ENCODE measurements around the gene FBXO17. TPM values are rescaled to one million over a fixed set of nuclear protein-coding genes. Genes with fewer than 3 reads are reported as not detected.

Gene FBXO17
- total RNA-seq, 1 experiment from 2014 or later: 16.8 TPM

DNA sequence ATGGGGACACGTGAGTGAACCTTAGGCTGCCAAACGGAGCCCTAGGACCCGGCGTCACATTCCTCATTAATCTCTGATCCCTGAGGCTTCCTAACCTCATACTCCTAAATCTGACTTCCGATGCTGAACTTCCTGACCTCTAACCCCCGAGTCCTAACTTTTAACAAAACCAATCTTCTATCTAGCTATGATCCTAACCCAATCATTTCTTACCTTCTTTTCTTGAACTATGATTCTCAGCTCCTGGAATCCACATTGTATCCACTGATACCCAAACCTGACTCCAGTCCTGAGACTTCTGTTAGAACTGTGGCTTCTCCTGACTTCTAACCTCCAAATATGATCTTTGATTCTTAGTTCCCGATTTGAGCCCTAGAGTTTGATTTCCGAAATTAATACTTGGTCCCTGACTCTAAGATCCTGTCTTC, 75.3 kb downstream of the FBXO17 start (continued):
- no peak for TF ChIP-seq ELF4 (CRISPR knock-in tag; IDR thresholded peaks at IDR 0.05; ENCODE audit: low read depth)

DNA sequence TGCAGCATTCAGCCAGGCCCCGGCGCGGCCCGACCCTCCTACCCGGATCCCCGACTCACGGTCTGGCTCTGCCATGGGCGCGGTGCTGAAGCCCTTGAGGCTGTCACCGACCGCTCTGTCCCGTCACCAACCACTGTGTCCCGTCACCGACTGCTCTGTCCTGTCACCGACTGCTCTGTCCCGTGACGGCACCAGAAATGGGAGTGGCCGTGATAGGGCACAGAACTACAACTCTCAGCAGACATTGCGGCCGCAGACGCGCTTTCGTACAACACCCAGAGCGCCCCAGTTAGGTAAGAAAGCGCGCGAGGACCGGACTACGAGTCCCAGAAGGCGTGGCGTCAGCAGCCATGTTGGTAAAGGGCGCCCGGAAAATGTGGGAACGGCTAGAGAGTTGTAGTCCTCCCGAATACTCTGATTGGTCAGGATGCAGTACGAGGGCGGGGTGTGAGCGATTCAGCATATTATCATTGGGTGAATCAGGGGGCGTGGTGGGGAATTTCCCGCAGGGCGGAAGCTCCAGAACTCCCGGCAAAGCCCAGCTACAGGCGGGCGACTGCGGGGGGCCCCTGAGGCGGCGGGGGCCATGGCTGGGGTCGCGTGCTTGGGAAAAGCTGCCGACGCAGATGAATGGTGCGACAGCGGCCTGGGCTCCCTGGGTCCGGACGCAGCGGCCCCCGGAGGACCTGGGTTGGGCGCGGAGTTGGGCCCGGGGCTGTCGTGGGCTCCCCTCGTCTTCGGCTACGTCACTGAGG, 75.9 kb downstream of the FBXO17 start, which contains the start of the genes NFKBIB and SIRT2:
NFKBIB (plus strand) TSS at position 523 of the 755 bp plus-strand sequence; CDS start at position 587, 64 bp downstream.
SIRT2 (minus strand) TSS at position 172 of the 755 bp plus-strand sequence; CDS start at position 75, 97 bp downstream.
- Mint-ChIP-seq H3K4me1 (peaks cover 12% of the 10 kb centered on the region), H3K27me3 (ENCODE audit: low read depth) (peaks cover 24% of the 10 kb centered on the region), H3K36me3 (no peaks in the 10 kb centered on the region; the same call in 1 of the 2 replicates), H3K4me3 (peak within 1 kb of the TSS; percentile 87), H3K9me3 (peaks cover 4% of the 10 kb centered on the region; the same call in 1 of the 2 replicates), H3K27ac (peak within 1 kb of the TSS; percentile 94)
- ChIA-PET CTCF (interaction anchor here (0.5 to 3.0 kb wide), 17 partner anchors 10 to 497 kb away, joined by 3 to 32 read pairs (median 3); partner anchors contain the start of genes CCER2, FAM98C, MRPS12 and RINL), POLR2A (interaction anchor here (1.0 to 1.4 kb wide), 6 partner anchors 9 to 51 kb away, joined by 3 to 11 read pairs (median 4); partner anchors contain the start of gene CCER2)
- ATAC-seq: peak; percentile 97
- peak; percentile 99 for DNase-seq (ENCODE audit: low spot score)
- TF ChIP-seq SMAD3 (CRISPR knock-in tag; IDR thresholded peaks at IDR 0.05; ENCODE audit: borderline replicate concordance) (no peak), SP1 (CRISPR knock-in tag; conservative IDR thresholded peaks at IDR 0.05) (peak; percentile 98), ZNF532 (CRISPR knock-in tag; IDR thresholded peaks at IDR 0.05; ENCODE audit: borderline replicate concordance) (no peak), JAZF1 (CRISPR knock-in tag; IDR thresholded peaks at IDR 0.05) (no peak), IRF2 (CRISPR knock-in tag; IDR thresholded peaks at IDR 0.05; ENCODE audit: borderline replicate concordance, low read depth) (no peak), PRDM15 (CRISPR knock-in tag; IDR thresholded peaks at IDR 0.05) (peak; percentile 39; the same call in 1 of the 2 replicates), FOXP4 (CRISPR knock-in tag; IDR thresholded peaks at IDR 0.05) (peak; percentile 51; the same call in 1 of the 2 replicates), GABPB1 (CRISPR knock-in tag; IDR thresholded peaks at IDR 0.05) (peak; percentile 72; the same call in 1 of the 2 replicates), NR1H2 (CRISPR knock-in tag; IDR thresholded peaks at IDR 0.05) (no peak), E2F4 (CRISPR knock-in tag; IDR thresholded peaks at IDR 0.05; ENCODE audit: borderline replicate concordance, low read depth) (no peak), MYBL2 (CRISPR knock-in tag; IDR thresholded peaks at IDR 0.05) (no peak), HMGA2 (CRISPR knock-in tag; IDR thresholded peaks at IDR 0.05) (no peak)
- TF ChIP-seq, protein P1, sequence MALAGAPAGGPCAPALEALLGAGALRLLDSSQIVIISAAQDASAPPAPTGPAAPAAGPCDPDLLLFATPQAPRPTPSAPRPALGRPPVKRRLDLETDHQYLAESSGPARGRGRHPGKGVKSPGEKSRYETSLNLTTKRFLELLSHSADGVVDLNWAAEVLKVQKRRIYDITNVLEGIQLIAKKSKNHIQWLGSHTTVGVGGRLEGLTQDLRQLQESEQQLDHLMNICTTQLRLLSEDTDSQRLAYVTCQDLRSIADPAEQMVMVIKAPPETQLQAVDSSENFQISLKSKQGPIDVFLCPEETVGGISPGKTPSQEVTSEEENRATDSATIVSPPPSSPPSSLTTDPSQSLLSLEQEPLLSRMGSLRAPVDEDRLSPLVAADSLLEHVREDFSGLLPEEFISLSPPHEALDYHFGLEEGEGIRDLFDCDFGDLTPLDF (CRISPR knock-in tag; IDR thresholded peaks at IDR 0.05): no peak
- TF ChIP-seq, protein P2, sequence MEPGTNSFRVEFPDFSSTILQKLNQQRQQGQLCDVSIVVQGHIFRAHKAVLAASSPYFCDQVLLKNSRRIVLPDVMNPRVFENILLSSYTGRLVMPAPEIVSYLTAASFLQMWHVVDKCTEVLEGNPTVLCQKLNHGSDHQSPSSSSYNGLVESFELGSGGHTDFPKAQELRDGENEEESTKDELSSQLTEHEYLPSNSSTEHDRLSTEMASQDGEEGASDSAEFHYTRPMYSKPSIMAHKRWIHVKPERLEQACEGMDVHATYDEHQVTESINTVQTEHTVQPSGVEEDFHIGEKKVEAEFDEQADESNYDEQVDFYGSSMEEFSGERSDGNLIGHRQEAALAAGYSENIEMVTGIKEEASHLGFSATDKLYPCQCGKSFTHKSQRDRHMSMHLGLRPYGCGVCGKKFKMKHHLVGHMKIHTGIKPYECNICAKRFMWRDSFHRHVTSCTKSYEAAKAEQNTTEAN (CRISPR knock-in tag; IDR thresholded peaks at IDR 0.05): 0 out of 2 replicates have a peak, but pooled peaks have one; percentile 32
- TF ChIP-seq, protein P3, sequence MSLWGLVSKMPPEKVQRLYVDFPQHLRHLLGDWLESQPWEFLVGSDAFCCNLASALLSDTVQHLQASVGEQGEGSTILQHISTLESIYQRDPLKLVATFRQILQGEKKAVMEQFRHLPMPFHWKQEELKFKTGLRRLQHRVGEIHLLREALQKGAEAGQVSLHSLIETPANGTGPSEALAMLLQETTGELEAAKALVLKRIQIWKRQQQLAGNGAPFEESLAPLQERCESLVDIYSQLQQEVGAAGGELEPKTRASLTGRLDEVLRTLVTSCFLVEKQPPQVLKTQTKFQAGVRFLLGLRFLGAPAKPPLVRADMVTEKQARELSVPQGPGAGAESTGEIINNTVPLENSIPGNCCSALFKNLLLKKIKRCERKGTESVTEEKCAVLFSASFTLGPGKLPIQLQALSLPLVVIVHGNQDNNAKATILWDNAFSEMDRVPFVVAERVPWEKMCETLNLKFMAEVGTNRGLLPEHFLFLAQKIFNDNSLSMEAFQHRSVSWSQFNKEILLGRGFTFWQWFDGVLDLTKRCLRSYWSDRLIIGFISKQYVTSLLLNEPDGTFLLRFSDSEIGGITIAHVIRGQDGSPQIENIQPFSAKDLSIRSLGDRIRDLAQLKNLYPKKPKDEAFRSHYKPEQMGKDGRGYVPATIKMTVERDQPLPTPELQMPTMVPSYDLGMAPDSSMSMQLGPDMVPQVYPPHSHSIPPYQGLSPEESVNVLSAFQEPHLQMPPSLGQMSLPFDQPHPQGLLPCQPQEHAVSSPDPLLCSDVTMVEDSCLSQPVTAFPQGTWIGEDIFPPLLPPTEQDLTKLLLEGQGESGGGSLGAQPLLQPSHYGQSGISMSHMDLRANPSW (CRISPR knock-in tag; conservative IDR thresholded peaks at IDR 0.05; ENCODE audit: low read depth): no peak

Measured in WTC11 (cell line).